Activated CD4-positive, alpha-beta T cell treated with anti-CD3 and anti-CD28 coated beads, Interleukin-2, amount 50 U/mL, for 24 hours (primary cell): ENCODE data around the gene PARP12.
"Not testable (repeated sequence)": the region's sequence is repeated elsewhere in the genome, so short reads cannot be mapped to it uniquely, and the experiment has no call there.

ENCODE experiments used
- DNase-seq, 2 donors: peaks; one replicate each; pipeline ENCODE4 v3.0.0-alpha.2; 2020; ENCODE audit warnings: low read depth in 1 of 2, low spot score in 1 of 2

The PARP12 gene, protein sequence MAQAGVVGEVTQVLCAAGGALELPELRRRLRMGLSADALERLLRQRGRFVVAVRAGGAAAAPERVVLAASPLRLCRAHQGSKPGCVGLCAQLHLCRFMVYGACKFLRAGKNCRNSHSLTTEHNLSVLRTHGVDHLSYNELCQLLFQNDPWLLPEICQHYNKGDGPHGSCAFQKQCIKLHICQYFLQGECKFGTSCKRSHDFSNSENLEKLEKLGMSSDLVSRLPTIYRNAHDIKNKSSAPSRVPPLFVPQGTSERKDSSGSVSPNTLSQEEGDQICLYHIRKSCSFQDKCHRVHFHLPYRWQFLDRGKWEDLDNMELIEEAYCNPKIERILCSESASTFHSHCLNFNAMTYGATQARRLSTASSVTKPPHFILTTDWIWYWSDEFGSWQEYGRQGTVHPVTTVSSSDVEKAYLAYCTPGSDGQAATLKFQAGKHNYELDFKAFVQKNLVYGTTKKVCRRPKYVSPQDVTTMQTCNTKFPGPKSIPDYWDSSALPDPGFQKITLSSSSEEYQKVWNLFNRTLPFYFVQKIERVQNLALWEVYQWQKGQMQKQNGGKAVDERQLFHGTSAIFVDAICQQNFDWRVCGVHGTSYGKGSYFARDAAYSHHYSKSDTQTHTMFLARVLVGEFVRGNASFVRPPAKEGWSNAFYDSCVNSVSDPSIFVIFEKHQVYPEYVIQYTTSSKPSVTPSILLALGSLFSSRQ

DNA sequence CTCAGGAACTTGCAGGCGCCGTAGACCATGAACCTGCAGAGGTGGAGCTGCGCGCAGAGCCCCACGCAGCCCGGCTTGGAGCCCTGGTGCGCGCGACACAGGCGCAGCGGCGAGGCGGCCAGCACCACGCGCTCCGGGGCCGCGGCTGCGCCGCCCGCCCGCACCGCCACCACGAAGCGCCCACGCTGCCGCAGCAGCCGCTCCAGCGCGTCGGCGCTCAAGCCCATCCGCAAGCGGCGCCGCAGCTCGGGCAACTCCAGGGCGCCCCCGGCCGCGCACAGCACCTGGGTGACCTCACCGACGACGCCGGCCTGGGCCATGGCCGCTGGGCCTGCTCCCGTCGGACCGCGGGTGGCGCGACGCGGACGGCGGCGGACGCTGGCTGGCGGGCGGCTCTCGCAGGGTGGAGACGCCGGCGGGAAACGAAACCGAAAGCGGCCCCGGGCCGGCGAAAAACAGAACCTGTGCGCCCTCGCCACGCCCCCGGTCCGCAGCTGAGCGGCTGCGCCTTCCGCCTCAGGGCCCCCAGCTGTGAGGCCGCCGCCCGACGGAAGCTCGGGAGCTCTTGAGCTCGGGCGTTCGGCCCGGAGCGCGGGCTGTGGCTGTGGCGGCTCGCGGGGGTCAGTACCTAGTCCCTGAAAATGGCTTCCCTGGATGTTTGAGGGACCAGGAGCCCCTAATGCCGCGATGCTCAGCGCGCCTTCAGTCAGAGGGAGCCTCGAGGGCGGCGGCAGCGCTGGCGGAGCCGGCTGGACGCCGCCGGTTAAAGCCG, at the start of gene PARP12:
TSS of gene PARP12 (minus strand) at position 424 of the 772 bp plus-strand sequence. CDS start at position 320, 104 bp downstream.
- DNase-seq = peak; percentile 63 to 68

DNA sequence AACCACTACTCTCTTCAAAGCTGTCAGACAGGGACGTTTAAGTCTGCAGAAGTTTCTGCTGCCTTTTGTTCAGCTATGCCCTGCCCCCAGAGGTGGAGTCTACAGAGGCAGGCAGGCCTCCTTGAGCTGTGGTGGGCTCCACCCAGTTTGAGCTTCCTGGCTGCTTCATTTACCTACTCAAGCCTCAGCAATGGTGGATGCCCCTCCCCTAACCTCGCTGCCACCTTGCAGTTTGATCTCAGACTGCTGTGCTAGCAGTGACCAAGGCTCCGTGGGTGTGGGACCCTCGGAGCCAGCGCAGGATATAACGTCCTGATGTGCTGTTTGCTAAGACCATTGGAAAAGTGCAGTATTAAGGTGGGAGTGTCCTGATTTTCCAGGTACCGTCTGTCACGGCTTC, 46.0 kb upstream of the PARP12 start:
- not testable (repeated sequence) for DNase-seq

DNA sequence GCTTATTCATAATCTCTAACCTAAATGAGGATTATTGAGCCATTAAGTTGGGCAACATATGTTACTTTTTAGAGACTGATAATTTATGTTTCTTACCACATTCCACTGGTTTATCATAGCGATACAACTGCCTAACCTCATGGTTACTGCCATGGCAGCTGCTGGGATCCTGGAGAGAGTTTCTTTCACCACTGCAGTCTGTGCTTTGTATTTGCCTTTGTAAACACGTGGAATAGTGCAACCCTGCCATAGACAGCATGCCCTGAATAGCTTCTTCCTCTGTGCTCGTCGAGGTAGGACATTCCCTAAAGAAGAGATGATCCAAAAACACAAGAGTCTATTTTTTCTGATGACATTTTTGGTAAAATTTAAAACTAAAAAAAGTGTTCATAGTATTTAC, 33.7 kb upstream of the PARP12 start:
- no peak for DNase-seq

DNA sequence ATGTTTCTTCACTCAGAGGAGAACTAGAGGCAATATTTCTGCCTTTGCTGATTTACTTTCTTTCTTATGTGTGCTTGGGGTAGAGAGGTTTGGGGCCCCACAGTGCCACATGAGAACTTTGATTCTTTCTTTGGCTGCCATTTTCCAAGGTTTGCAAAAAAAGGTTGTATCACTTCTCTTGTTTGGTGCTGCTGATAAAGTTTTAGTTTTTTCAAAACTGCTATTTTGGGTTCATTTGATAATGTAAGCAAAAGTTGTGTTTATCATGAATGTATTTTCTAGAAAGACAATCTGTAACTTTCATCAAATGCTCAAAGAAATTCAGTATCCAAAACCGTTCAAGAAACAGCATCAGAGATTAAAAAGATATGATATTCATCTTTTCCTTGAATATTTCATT, 30.6 kb upstream of the PARP12 start:
- no peak for DNase-seq

DNA sequence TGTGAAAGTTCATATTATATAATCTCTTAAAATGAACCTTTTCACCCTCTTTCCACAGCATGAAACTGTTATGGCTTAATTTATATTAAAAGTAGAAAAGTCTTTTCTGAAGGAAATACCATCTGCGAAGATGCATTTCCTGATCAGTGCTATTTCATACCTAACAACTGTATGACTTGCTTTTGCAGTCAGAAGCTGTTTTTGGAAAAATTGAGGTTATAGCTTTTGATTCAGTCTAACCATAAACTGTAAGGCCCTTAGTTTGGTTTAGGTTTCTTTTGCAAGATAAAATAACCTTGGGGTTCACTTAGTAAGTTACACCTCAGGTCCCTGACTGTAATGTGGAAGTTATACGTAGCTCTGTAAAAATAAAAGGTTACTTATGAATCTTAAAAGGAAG, 22.7 kb upstream of the PARP12 start:
- no peak for DNase-seq

DNA sequence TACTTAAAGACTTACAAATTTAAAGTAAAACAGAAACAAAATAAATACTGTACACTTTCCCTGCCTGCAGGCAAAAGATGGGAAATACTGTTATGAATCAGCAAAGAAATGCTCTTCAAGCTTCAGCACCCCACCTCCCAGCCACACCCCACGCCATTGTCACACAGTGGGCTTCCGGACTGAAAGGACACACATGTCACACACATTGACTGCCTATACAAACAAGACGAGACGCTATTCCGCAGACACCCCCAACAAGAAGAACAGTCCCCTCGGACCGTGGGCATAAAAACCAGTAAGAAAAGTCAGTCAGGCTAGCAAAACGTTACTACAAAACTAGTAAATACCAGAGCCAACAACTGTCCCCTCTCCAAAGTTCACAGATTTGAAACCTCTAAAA, 22.2 kb upstream of the PARP12 start:
- DNase-seq = no peak

DNA sequence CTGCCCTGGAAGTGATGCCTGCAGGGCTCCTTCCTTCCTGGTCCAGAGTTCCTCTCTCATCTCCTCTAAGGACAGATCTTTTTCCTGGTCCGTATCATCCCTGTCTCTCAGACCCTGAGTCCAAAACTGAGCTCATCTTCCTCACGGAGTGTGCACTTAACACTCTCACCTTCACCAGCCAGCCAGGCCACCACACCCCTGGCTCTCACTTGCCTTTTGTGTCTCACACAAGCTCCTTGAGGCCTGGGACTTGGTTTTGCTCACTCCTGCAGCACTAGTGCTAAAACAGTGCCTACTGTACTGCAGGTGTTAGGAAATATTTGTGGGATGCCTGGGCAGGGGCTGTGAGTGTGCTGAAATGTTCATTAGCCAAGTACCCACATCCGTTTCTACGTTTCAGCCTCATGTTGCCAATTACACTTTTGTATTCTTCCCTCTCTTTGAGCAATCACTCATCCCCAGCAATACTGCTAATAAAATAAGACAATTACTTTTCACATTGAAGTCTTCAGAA, 21.4 kb upstream of the PARP12 start:
- DNase-seq = no peak

DNA sequence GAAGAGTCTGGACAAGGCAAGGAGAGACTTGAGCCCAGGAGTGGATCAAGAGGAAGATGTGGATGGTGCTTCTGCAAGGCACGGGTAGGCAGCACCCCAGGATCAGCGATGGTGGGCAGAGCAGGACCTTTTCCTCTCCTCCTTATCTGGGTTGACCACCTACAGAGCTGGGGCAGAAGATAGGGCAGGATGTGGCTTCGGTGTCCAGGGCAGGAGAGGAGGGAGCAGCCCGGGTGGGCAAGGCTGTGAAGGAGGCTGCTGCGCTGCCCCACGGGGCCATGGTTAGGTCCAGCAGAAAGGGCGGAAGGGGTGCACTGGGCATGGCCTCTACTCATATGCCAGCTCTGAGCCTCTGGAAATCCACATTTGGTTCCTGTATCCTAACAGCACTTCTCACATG, 20.0 kb upstream of the PARP12 start:
- no peak for DNase-seq

DNA sequence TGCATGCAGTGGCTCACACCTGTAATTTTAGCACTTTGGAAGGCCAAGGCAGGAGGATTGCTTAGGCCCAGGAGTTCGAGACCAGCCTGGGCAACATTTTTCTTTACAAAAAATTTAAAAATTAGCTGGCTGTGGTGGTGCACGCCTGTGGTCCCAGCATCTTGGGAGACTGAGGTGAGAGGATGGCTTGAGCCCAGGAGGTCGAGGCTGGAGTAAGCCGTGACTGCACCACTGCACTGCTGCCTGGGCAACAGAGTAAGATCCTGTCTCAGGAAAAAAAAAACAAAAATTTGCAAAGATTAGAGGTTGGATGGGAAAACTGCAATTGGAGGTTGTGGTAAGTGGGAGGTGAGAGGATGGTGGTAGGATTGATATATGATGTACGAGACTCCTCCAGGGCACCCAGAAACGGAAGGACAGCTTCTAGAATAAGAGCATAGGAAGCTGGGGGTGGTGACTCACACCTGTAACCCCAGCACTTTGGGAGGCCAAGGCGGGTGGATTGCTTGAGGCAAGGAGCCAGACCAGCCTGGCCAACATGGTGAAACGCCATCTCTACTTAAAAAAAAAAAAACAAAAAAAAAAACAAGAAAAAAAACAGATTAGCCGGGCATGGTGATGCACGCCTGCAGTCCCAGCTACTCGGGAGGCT, 19.1 kb upstream of the PARP12 start:
- no peak for DNase-seq

DNA sequence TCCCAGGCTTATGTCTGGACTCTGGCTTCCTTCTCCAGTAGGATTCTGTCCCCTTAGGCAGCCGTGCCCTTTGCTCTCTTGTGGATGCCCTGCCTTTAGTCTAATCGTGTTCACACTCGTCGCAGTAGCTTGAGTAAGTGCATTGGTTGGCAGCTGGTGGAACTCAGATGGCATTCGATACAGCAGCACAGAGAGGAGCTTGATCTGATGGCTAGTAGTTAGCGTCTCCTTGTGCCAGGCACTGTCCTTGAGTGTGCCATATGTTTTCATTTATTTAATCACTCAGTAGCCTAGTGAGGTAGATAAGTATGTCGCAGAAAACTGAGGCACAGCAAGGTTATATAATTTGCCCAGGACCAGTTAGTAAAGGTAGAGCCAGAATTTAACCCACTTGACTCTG, 18.2 kb upstream of the PARP12 start:
- no peak for DNase-seq

DNA sequence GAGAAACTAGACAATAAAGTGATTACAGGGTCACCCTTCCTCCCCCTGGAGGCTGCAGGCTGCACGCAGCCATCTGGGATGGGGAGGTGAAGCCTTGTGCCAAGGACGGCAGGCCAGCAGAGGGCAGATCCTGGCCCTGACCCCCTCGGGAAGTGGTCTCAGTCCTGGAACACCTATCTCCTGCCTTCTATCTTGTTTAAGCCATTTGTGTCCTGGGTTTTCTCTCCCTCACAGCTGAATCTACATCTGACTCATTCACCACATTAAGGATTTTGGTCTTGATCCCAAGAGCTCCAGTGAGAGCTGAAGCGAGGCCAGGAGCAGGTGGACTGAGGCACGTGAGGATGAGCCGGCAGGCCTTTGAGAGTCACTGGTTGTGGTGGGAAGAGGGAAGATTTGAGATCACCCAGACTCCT, 16.4 kb upstream of the PARP12 start:
- DNase-seq = no peak

DNA sequence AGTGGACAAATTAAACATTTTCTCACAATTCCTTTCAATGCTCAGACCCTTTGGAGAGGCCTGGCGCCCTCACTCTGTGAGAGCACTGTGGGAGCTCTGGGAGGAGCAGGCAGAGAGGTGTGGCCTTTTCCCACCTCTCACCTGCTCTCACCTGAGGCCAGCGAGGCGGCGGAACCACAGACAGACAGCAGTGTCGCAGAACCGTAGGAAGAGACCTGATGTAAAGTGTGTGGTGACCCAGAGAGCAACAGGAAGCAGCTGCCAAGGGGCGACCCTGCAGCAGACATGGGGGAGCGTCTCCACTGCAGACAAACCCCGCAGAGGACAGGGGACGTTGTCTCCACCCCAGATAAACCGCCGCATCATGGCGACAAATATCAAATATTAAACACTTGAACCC, 15.6 kb upstream of the PARP12 start:
- no peak for DNase-seq

DNA sequence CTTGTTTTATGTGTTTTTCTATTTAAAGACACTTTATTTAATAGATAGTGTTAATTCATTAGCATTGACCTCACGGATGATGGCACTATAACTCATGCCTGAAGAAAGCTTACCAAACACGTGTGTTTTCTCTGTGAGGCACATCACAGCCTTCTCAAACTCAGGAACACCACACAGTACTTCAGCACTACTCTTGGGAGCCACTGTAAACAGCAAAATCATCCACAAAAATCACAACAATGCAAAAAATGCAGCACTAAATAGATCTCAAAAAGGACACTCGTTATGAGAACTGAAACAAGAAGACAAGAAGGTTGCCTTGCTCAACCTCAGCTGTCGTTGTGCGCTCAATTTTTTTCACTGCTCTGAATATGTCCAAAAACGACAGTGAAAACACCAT, 12.0 kb upstream of the PARP12 start:
- no peak for DNase-seq

DNA sequence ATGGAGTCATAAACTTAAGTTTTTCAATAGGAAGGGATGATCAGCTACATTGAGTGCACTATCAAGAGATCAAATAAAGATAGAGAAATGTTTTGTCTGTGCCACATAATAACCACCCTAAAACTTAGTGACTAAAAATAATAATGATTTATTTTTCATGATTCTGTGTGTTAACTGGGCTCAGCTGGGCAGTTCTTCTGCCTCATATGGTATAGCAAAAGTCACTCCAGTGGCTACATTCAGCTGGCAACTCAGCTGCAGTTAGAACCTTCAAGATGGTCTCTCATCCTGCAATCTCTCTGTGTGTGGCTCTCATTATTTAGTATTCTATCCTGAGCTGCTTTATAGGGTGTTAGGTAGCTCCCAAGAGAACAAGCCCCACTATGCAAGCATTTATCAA, 7.8 kb upstream of the PARP12 start:
- DNase-seq = no peak

DNA sequence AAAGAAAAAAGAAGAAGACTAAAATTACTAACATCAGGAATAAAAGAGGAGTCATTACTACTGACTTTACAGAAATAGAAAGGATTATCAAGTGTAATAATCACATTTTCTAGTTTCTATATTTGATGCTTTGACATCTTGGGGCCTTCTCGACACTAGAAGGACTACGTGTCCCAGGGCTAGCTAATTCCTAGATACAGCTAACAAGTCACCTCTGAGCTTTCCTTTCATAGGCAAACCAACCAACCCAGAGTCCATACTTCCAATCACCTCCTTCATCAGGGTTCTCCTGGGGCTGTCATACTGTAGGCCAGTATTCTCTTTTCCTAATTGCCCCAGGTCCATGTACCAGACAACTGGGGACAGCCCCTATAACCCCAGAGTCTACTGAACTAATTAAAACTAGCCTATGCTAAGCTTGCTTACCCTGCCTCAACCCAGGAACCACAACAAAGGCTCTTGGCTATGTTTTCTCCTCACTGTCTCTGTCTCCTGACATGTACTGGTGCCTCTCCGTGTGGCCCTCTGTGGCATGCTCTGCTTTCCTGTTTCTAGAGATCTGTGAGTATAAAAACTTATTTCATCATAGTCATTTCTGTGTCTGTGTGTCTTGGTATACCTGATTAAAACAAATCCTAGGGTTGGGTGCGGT, 6.7 kb upstream of the PARP12 start:
- DNase-seq = no peak

DNA sequence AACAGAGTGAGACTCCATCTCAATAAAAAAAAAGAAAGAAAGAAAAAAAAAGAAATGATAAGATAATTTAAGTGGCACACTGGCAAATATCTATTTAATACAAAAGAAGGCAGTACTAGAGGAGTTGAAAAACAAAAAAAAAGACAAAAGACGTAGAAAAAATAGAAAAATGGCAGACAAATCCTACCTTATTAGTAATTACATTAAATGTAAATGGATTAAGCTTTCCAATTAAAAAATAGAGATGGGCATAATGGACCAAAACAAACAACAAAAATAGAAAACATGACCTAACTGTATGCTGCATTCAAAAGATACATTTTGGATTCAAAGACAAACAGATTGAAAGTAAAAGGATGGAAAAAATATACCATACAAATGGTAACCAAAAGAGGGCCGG, 5.3 kb upstream of the PARP12 start:
- DNase-seq = no peak

DNA sequence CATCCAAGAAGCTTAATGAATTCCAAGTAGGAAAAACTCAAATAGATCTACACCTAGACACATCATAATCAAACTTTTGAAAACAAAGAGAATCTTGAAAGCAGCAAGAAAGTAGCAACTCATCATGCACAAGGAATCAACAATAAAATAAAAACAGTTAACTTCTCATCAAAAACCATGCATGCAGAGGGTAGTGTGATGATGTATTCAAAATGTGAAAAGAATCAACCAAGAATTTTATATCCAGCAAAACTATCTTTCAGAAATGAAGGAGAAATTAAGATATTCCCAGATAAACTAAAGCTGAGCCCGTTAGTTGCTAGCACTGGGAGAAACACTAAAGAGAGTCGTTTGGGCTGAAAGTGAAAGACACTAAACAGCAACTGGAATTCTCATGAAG, 4.3 kb upstream of the PARP12 start:
- no peak for DNase-seq

DNA sequence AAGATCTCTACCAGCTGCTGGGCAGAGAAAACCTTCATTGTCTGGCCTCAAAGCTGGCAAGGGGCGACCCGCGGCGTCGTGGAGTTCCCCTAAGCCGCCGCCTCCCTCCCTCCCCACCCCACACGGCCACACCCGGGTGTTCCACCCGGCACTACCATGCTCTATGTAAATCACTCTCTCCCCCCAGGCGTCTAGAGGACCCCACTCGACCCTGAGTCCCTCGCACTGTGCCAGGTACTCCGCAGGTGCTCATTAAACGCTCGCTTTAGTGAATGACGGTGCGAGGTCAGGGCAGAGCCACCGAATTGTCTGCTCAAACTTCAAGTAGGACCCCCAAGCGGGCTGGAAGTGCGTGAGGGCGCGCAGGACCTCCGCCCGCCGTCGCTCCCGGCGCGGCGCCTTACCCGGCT, 628 bp downstream of the PARP12 start:
- peak; percentile 13 to 19 for DNase-seq

DNA sequence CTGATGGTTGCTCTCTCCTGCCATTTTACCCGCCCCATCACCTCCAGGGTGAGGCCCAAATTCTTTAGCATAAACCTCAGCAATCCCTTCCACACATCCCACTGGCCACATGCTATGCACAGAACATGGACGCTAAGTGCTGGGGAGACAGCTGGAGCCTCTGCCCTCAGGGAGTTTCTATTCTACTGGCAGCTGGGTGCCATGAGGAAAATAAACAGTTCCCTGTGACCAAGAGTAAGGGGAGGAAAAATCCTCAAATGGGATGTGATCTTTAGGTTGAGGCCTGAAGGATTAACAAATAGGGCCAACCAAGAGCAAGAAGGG, 1.2 kb downstream of the PARP12 start:
- DNase-seq = no peak

DNA sequence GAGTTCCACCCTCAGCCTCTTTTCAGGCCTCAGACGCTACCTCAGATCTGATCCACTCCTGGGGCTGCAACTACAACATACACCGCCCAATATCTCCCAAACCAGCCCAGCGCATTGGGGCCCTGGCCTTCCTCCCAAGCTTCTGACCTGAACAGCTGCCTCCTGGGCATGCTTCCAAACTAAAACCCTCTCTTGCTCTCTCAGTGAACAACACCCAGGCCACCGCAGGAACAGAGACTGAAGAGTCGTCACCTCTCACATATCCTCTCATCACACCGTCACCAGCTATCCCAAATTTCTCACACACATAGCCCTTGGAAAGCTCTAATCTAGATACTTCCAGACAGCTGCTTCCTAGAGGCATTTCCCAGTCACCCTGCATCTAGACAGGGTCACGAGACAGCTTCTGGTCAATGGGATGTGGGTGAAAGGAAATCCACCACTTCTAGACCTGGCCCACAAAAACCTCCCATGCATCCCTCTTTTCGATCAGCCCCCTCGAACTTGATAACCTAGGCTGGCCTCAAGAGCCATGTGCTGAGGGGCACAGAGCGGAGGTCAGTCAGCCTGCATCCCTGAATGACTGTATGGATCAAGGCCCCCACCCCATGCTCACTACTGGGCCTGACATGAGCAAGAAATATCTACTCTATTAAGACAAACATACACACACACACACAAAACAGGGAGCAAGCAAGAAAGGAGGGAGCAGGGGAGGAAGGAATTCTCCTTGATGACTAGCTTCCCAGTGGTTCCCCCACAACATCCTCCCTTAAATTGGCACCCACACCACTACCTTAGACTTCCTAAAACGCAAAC, 1.8 kb downstream of the PARP12 start:
- no peak for DNase-seq
